ENCODE measurements around the gene RAE1. TPM values are rescaled to one million over a fixed set of nuclear protein-coding genes. Genes with fewer than 3 reads are reported as not detected.

Gene RAE1
- total RNA-seq, 1 donor from 2014 or later: 21.1 TPM

DNA sequence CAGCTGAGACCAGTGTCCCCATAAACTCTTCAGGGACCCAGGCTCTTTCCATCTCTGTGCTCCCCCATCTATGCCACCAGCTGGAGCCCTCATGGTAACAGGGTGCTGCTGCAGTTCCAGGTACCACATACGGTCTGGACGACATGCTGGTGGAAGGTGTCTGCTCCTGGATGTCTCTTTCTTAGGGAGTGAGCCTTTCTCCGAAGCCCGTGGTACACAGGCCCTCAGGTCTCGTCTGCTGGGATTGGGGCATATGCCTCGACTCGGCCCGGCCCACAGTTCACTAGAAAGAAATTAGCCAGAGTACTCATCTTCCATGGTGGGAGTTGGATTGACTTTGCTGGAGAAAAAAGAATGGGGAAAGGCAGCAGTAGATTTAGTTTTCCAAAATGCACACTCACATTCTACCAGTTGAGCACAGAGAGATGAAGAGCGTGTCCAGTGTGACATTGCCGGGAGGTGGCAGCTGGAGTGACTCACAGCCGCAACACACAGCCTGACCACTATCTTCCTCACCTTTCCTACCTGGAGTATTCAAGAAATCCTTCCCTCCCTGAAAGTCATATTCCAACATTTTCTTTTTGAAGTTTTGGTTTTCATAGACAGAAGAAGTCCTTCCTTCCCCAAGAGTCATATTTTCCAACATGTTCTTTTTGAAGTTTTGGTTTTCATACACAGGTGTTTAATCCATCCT, 40.1 kb upstream of the RAE1 start:
- intact Hi-C loops (cut with DNase I): no loop called here
- Histone ChIP-seq H3K27me3 (no peaks in the 10 kb centered on the region), H3K36me3 (no peaks in the 10 kb centered on the region), H3K4me3 (no peak overlapping the region), H3K4me1 (peaks cover 40% of the 10 kb centered on the region), H3K27ac (no peak overlapping the region), H3K9me3 (no peaks in the 10 kb centered on the region)
- no peak for TF ChIP-seq CTCF (IDR thresholded peaks at IDR 0.05)
- DNase-seq (ENCODE audit: extremely low spot score in 2 of 2): peak in 1 of 2 donors; percentile 81

DNA sequence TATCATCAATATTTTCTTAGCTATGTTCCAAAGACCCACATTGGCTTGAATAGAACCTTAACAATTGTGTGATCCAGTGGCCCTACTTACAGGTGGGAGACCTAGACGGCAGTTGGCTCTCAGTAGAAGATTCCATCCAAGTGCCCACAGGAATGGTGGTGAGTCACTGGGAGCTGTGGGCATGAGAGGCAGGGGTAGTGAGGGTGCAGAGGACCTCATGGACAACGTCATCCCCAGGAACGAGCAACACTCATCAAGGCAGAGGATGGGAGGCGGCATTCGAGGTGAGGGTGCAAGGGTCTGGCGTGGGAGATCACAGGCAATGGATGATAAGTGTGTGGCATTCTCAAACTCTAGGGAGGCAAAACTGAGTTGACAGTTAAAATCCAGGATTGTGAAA, 38.9 kb upstream of the RAE1 start:
- H3K27me3 ChIP-seq: no peaks in the 10 kb centered on the region
- no peak for TF ChIP-seq POLR2AphosphoS5 (IDR thresholded peaks at IDR 0.05; ENCODE audit: insufficient read depth in 1 of 2, low read depth in 1 of 2)
- no peak for TF ChIP-seq POLR2A (IDR thresholded peaks at IDR 0.05)
- no peak for TF ChIP-seq CTCF (IDR thresholded peaks at IDR 0.05)

GRCh38 chr20:57313230-57313629, 37.8 kb upstream of the RAE1 start:
- no peak overlapping the region for H3K4me3 ChIP-seq
- intact Hi-C loops (cut with DNase I): no loop called here
- H3K27ac ChIP-seq: no peak overlapping the region
- no peaks in the 10 kb centered on the region for H3K9me3 ChIP-seq
- H3K27me3 ChIP-seq: no peaks in the 10 kb centered on the region
- H3K36me3 ChIP-seq: no peaks in the 10 kb centered on the region
- peak in 1 of 2 donors; percentile 64 for DNase-seq (ENCODE audit: extremely low spot score in 2 of 2)
- no peak for TF ChIP-seq POLR2AphosphoS5 (IDR thresholded peaks at IDR 0.05; ENCODE audit: insufficient read depth in 1 of 2, low read depth in 1 of 2)
- TF ChIP-seq CTCF (IDR thresholded peaks at IDR 0.05): no peak
- no peak for TF ChIP-seq POLR2A (IDR thresholded peaks at IDR 0.05)
- peaks cover 36% of the 10 kb centered on the region for H3K4me1 ChIP-seq

More for the DNA sequence above, 38.9 kb upstream of the RAE1 start:
- Histone ChIP-seq H3K27ac (no peak overlapping the region), H3K9me3 (no peaks in the 10 kb centered on the region), H3K4me1 (peaks cover 35% of the 10 kb centered on the region), H3K4me3 (no peak overlapping the region), H3K36me3 (no peaks in the 10 kb centered on the region)
- peak; percentile 27 to 92 for DNase-seq (ENCODE audit: extremely low spot score in 2 of 2)
- intact Hi-C loops (cut with DNase I): no loop called here

GRCh38 chr20:57313951-57314350, 37.1 kb upstream of the RAE1 start:
- no peak overlapping the region for H3K4me3 ChIP-seq
- H3K4me1 ChIP-seq: peaks cover 29% of the 10 kb centered on the region
- no peaks in the 10 kb centered on the region for H3K36me3 ChIP-seq
- H3K9me3 ChIP-seq: no peaks in the 10 kb centered on the region
- H3K27me3 ChIP-seq: no peaks in the 10 kb centered on the region
- intact Hi-C loops (cut with DNase I): no loop called here
- H3K27ac ChIP-seq: no peak overlapping the region
- no peak for DNase-seq (ENCODE audit: extremely low spot score in 2 of 2)
- TF ChIP-seq POLR2AphosphoS5 (IDR thresholded peaks at IDR 0.05; ENCODE audit: insufficient read depth in 1 of 2, low read depth in 1 of 2): no peak
- no peak for TF ChIP-seq CTCF (IDR thresholded peaks at IDR 0.05)
- TF ChIP-seq POLR2A (IDR thresholded peaks at IDR 0.05): no peak

DNA sequence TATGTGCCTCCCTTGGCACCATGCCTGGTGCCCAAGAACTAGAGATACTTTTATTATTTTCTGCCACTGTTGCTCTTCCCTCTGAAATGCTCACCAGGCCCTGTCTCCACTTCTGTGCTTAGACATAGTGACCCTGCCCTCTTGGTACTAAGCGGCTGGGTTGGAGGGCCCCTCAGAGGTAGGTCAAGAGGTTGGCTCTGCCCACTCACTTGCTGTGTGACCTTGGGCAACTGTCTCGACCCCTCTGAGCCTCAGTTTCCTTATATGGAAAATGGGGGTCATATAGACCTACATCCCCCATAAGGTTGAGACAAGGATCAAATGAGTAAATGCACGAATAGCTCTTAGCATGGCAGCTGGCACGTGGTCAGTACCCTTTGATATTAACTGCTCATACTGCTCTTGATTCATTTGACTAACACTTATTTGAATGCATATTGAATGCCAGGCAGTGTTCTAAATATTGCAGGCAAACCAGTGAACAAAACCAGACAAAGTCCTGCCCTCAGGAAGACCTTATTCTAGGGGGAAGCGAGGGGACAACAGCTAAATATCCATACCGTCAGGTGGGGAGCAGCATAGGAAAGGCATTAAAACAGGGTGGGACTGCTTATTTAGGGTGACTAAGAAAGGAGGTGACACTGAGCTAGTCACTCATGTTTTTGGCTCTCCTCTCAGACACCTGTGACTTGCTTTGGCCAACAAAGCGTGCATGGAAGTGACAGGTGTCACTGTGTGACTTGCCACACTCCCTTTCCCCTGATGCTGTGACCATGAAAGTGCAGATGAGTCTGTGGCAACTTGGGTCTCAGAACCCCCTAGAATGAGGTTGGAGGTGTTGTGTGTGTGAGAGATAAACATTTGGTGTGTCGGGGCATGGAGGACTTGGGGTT, 35.7 kb upstream of the RAE1 start:
- no peak overlapping the region for H3K27ac ChIP-seq
- DNase-seq (ENCODE audit: extremely low spot score in 2 of 2): no peak
- intact Hi-C loops (cut with DNase I): no loop called here
- H3K4me1 ChIP-seq: peaks cover 28% of the 10 kb centered on the region
- no peaks in the 10 kb centered on the region for H3K36me3 ChIP-seq
- H3K27me3 ChIP-seq: no peaks in the 10 kb centered on the region
- H3K4me3 ChIP-seq: no peak overlapping the region
- TF ChIP-seq POLR2A (IDR thresholded peaks at IDR 0.05): no peak
- TF ChIP-seq CTCF (IDR thresholded peaks at IDR 0.05): no peak
- no peak for TF ChIP-seq POLR2AphosphoS5 (IDR thresholded peaks at IDR 0.05; ENCODE audit: insufficient read depth in 1 of 2, low read depth in 1 of 2)
- no peaks in the 10 kb centered on the region for H3K9me3 ChIP-seq

Measured in vagina (tissue), 2 donors.